GM18520 (cell line): Measurements from ENCODE around the gene FAM171A1.
"Not testable (repeated sequence)": the region's sequence is repeated elsewhere in the genome, so short reads cannot be mapped to it uniquely, and the experiment has no call there.

Source experiments
- ATAC-seq: cut with Tn5 transposase; IDR thresholded peaks from one replicate; pipeline ENCODE4 v1.9.1; 2021; ENCODE audit not compliant: unreplicated experiment

The FAM171A1 gene

DNA sequence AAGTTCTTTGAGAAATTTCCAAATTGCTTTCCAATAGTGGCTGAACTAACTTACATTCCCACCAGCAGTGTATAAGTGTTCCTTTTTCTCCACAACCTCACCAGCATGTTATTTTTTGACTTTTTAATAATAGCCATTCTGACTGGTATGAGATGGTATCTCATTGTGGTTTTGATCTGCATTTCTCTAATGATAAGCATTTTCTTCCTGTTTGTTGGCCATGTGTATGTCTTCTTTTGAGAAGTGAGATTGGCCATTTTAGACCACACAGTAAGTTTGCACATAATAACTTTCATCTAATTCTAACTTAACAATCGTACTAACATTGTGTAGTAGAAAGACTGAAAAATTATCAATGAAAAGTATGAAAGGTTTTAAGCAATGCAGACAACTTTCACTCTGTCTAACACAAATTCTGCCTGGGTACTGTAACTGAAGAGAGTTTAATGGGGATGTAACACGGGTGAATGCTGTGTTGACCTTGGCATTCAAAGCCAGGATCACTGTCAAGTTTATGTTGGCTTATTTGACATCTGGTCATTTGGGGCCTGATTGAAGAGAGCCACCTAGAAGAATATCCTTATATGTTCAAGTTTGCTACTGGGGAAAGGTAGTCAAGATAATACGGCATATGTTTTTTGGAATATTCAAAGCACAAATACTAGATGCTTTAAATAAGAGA lies 50.4 kb downstream of the FAM171A1 start:
- no peak for ATAC-seq

DNA sequence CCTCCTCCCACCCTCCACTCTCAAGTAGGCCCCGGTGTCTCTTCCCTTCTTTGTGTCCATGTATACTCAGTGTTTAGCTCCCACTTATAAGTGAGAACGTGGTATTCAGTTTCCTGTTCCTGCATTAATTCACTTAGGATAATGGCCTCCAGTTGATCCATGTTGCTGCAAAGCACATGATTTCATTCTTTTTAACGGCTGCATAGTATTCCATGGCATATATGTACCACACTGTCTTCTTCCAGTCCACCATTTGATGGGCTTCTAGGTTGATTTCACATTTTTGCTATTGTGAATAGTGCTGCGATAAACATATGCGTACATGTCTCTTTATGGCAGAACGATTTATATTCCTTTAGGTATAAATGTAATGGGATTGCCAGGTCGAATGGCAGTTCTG lies 51.0 kb downstream of the FAM171A1 start:
- ATAC-seq, result no peak

DNA sequence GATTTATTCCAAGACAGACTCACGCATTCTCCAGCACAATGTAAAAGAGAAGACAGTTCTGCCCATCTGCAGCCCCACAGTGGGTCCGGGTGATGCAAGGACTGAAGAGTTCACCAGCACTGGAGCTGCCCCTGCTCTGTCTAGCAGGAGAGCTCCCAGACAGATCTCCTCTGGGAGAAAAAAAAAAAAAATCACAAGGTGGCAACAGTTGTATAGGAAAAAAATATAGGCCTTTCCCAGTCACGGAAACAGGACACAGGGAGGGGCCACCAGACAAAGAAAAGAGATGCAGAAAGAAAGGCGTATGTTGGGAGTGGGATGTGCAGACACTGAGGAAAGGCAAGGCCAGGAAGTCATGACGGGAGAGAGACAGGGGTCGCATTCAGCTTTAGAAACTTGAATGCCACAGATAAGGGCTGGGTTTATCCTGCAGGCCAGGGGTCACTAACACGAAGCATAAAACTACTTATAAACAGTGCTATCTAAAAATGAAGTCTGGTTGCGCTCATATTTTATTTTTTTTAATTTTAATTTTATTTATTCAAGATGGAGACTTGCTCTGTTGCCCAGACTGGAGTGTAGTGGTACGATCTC lies 54.1 kb downstream of the FAM171A1 start:
- no peak for ATAC-seq

DNA sequence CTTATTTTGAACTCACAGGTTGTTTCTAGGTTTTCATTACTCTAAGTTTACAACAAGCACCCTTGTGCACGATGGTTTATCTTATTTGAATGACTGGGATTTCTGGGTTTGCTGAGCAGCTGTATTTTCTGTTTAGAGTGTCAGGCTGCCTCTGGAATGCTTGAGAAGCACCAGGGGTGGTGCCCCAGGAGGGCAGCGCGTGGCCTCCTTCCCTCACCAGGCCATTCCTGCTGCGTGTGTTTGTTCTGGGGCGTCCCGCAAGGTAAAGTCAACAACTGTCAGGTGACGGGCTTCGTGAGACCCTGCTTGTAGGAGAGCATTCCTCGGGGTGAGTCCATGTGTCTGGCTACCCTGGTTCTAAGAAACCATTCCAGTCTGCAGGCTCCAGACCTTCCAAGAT lies 54.9 kb downstream of the FAM171A1 start:
- ATAC-seq, result no peak

DNA sequence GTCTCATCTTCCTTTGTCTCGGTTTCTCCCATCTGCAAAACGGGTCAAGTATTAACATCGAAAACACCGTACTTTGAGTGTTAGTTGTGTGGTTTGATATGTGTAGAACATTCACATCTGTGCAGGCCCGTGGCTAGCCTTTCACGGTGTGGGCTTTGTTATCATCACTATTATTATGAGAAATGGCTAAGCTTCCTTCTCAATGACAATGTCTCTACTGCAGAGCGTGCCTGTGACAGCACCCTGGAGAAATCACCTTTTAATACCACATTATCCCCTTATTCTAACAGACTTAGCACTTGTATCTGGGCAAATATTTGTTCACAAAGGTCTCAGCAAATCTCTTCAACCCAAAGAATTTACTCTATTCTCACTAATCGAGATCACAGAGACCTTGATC lies 55.8 kb downstream of the FAM171A1 start:
- no peak for ATAC-seq

DNA sequence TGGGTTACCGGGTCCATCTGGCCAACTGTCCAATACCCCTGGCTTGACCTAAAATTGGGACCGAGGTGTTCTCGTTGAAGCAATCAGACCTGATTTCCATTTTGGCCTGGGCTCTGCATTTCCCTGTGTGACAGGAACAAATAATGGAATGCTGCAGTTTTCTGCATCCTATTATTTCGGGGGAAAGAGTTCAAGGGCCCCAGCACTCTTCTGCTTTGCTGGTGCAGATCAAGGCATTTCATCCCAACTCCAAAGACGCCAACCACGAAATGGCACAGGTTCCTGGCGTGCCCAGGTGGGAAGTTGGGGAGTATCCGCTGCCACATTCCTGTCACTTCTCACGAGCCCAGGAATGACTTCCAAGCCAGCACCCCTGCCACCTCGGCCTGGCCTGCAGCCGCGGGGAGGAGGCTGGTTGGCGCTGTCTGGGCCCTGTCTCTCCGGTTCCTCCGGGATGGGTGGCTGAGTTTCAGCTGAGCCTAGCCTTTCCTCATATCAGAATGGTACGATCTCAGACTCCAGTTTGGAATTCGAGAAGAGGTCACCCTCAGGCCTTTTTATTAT lies 56.5 kb downstream of the FAM171A1 start:
- no peak for ATAC-seq

DNA sequence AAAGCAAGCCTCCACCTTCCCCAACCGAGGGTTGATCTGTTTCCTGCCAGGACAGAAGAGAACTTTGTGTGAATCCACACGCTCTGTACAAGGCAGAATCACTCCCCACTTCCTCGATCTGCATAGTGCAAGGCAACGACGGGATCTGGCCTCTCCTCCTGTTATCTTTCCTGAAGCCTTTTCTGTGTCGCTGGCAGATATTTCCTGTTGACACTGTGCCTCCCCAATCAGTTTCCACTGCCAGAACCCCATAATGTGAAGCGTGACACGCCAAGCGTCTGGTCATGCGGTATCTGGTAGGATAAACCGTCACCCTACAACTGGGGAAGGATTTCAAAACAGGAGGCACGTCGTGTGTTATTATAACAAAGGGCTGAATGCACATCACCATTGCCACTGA lies 57.2 kb downstream of the FAM171A1 start:
- ATAC-seq, result no peak

DNA sequence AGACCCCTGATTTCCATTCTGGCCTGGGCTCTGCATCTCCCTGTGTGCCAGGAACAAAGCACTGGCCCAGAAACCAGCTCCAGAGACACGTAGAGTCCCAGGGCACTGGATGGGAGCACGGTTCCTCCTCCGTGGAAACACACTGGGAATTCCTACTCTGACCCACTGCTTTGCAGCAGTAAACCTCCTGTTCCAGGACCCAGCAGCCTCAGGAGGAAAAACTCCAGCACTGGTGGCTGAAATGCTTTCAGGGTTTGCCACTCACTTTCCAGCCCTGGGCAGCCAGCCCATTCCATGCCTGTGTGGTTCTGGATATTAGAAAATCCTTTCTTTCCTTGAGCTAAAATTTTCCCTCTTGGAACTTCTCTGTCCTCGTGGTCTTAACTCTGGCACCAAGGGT lies 58.0 kb downstream of the FAM171A1 start:
- ATAC-seq, result no peak

DNA sequence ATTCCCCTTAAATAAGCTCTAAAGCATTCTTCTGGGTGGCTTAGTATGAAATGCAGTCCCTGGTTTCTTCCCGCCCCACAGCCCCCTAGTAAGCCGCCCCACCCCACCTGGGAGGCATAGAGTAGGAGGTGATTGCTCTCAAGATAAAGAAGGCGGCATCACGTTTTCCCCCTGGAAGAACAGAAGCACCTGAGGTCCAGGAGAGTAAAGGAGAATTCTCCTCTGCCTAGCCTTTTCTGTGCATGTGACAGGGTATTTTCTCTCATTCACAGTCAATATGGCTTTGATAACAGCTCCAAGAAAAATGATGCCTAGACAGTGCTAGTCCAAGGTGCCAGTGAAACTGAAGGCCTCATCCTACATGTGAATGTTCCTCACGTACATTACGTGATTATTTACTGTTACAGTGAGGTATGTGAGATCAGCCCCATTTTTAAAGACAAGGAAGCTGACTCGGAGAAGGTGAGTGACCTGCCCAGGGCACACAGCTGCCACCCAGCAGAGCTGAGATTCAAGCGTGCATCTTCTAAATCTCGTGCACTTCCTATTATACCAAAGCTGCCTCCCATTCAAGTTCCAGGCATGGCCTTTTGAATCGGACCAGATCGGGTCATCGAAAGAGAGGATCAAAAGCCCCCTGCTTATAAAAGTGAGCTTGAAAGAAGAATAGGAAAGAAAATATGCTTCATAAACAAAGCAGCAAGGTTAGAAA lies 59.4 kb downstream of the FAM171A1 start:
- ATAC-seq, result no peak

DNA sequence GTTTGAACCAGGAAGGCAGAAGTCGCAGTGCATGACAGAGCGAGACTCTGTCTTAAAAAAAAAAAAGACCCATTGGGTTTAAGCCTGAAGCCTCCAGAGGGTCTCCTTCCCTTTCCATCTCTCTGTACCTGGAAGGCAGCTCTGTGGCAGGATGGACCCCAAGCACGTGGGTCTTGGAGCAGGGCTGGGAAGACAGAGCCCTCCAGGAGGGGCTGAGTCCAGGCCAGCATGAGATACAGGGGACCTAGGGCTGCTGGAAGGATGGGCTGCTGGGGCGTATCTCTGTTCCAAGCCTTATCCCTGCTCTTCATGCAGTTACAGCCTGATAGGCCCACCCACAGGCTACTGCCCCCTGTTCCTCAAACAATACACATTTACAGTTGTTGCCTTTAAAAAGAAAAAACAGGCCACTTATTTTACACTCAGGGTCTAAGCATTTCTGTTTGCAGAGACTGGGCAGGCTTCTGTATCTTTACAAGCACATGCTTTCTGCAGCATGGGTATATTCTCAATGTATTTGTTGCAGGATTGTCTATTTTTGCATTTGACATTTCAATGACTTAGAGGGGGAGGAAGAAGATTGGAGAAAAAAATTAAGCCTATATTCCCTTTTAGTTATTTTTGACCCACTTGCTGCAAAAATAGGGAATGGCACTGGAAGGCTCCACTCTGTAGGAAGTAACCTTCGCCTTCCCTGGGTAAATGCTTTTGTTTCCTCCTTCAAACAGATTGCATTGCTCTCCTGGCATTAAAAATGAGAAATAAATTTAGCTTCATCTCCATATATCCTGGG lies 60.1 kb downstream of the FAM171A1 start:
- no peak for ATAC-seq

DNA sequence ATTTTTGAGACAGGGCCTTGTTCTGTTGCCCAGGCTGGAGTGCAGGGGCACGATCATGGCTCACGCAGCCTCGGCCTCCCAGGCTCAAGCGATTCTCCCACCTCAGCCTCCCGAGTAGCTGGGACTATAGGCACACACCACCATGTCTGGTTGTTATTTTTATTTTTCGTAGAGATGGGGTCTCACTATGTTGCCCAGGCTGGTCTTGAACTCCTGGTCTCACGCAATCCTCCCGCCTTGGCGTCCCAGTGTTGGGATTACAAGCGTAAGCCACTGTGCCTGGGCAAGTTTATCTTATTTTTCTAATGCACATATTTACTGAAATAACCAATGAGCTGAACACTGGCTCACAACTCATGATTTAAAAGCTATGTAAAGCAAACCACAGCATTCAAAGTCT lies 61.9 kb downstream of the FAM171A1 start:
- ATAC-seq, result no peak

DNA sequence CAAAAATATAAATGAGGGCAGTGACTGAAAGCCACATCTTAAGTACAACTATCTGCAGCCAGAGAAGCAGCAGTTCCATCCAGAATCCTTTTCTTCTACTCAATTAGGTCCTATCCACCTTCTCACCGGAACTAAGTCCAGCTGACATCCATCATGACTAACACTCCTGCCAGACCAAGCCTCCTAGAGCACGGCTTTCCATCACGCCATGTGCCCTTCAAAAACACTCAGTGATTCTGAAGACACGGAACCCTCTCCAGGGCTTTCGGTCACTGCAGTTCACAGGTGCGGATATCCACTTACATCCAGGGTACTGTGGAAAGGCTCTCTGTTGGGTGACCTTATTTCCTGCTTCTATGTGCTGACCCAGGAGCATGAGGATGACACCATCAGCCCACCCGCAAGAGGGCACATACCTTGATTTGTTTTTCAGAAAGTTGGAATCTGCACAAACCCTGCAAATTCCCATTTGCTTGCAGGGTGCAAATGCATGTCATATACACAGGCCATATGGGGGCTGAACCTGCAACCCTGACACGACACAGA lies 64.3 kb downstream of the FAM171A1 start:
- ATAC-seq, result no peak

DNA sequence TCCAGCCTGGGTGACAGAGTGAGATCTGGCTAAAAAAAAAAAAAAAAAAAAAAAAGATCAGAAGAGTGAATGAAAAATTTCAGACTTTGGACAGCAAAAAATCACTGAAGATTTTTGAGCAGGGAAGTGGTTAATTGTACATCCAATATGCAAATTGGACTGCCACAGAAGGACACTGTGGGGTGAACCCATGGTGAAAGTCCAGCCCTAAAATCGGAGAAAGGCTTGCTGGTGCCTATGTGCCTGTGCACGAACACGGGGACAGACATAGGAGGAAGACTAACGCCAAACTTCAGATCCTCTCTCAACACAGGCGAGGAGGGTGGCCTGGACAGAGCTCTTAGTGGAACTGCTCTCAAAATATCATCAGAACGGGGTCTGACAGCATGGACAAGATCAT lies 65.5 kb downstream of the FAM171A1 start:
- no peak for ATAC-seq

DNA sequence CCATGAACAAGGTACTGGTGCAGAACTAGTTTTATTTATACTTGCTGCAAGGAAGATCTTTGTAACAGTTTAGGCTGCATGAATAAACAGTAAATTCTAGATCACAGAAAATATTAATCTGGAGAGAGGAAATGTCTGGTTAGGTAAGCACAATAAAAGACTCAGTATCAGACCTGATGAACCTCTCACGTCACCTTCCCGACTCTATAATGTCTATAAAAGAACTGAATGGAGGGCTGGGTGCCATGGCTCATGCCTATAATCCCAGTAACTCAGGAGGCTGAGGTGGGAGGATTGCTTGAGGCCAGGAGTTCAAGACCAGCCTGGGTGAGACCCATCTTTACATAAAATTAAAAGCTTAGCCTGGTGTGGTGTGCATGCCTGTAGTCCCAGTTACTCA lies 65.9 kb downstream of the FAM171A1 start:
- ATAC-seq, result no peak

DNA sequence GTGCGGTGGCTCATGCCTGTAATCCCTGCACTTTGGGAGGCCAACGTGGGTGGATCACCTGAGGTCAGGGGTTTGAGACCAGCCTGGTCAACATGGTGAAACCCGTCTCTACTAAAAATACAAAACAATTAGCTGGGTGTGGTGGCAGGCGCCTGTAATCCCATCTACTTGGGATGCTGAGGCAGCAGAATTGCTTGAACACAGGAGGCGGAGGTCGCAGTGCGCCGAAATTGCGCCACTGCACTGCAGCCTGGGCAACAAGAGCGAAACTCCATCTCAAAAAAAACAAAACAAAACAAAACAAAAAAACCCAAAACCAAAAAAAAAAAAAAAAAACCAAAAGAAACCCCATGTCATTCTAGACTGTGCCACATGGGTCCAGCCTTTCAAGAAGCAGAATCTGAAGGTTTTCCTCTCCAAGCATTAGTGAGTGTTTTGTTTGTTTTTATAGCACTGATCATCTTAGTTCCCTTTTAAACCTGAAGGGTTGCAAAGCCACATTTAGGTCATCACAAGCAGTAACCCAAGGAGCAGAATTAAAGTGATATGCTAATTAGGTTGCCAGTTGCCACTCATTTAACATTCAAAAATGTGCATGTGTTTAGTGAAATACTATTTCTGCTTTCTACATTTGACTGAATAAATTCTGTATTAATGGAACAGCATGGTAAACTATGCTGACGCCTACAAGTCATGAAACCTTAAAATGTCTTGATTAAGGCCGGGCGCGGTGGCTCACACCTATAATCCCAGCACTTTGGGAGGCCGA lies 68.7 kb downstream of the FAM171A1 start:
- not testable (repeated sequence) for ATAC-seq

DNA sequence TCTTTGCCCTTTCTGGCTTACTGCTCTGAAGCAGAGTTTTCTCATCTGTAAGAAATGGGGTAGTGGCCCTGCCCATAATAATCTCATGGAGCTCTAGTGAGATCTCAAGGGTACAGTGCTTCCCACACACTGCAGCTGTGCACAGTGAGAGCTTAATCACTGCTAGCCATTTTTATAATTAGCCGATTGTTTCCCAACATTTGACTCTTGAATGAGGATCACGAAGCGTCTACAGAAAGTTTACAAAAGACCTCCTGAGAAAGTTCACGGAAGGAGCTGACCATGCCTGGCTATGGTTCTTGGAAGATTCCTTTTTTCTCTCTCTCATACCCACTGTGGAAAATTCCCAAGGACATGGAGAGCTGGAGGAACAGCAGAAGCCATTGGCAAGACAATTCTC lies 70.4 kb downstream of the FAM171A1 start:
- ATAC-seq, result no peak

DNA sequence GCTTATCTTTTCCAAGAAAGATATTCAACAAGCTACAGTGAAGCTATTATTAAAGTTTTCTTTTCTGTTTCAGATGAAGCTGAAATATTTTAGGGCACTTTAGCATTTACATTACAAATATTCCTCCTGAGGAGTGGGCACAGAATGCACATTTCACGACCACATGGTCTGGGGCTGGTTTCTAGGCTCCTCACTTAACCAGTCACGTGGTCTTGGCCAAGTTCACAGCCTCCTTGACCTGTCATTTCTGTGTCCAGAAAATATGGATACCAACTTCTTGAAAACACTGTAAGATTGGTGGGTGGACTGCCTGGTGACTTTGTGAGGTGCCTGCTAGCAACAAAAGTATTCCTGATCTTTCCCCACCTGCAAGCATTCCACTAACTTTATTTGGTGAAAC lies 70.9 kb downstream of the FAM171A1 start:
- ATAC-seq, result no peak

DNA sequence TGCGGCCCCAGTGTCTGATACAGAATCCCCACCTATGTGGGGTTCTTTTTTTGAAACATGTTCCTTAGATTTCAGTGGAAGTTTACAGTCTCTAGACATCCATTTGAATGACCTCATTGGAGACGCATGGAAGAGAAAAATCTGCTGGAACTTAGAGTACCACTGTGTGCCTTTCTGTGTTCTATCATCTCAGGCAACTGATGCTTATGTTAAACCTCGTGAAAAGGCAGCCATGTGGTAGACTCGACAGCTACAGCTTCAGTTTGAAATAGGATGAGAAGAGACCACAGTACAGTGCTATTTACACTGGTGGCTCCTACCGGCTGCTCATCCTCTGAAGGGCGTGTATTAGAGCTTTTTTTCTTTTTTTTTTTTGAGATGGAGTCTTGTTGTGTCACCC lies 74.4 kb downstream of the FAM171A1 start:
- no peak for ATAC-seq

DNA sequence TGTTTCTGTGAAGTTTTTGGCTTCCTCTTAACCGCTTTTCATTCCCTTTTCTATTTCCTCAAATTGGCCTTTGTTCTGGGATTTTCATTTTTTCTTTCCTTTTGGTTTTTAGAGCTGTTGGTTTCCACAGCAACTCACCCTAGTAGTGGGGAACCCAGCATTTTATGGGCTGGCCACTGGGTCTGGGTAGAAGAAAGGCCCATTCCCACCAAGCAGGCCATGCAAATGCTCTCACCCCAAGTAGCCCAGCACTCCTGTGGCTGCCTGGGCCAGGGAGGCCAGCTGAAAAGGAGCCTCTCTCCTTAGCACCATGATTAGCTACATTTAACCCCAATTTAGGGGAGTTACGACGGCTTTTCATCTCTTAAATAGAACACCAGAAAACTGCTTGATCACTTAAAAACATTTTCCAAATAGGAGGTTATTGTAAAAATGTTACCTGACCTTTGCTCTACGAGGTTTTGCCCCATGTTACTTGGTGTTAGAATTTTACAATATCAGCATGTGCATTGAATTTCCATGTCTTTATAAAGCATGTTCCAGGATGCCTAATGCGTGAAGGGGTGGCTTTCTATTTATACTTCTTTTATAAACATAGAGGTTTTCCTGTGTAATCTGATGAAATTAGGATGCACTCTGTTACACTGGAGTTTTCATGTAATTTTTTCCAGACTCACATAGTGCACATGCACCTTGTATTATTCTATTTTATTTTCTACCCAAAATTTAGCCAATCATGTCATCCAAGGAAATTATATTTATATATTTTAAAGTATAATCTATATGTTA lies 75.4 kb downstream of the FAM171A1 start:
- ATAC-seq, result no peak
